RPMI7951 (cell line): ENCODE results near the gene MASP1. TPM values are rescaled to one million over a fixed set of nuclear protein-coding genes. Genes with fewer than 3 reads are reported as not detected.

Experiments
- DNase-seq: peaks from one replicate; pipeline ENCODE4 v3.0.0-alpha.2; 2012; ENCODE audit warnings: low read depth
- total RNA-seq: library from RNA; depleted of rRNA; stranded (reverse); fragments of >200 nt; shearing (Covaris generic); gene quantifications from 2 replicates; pipeline ENCODE4 v1.2.3, GENCODE V29; 2014

MASP1 gene
- total RNA-seq, 1 experiment from 2014 or later: not detected

- DNase-seq: no peak
Measured at GRCh38 chr3:187293516-187294430, 2.2 kb upstream of the MASP1 start.

DNA sequence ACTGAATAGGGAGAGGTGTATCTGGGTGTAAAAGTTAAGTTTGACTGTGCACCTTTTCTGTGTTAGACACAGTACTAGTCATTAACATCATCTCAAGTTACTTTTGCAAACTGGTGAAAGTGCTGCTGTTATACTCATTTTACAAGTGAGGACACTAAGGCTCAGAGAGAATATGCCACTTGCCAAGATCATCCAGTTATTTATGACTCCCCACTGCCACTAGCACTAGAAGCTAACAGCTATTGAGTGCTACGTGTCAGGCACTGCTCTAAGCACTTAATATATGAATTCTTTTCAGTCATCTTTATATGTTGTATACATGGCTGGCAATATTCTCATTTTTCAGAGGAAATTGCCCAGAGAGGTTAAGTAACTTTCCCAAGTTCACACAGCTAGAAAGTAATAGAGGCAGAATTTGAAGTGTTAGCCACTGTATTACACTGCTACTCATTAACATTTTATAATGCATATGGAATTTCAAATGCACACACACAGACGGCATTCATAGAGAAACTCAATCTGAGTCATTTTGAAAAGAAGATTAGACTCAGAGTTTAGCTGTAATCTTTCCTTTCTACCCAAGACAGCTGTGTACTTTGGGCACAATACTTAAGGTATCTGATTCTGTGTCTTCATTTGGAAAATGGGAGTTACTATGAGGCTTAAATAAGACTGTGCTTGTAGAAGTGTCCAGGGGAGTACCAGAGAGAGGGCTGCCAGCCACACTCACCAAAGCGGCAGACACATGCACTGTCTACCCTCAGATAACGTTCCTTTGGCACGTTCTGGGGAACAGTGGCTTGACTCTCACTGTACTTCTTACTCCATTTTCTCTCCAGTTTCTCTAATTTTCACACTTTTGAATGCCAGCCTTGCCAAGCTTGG lies 1.3 kb upstream of the MASP1 start:
- no peak for DNase-seq

DNA sequence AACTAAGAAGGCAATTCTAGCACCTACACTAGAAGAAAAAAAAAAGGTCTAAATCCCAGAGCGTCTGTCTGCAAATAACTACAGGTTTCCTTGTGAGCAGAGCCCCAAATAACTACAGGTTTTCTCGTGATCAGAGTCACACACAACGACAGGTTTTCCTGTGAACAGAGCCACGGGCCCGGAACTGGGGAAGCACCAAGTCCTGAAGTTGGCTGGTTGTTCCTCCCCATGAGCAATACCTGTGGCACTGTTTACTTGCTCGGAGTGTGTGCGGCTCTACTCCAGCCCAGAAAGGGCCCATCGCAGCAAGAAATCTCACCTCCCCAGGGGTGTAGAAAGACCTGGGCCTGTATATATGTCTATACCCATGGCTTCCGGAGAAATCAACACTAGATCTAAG lies 644 bp upstream of the MASP1 start:
- DNase-seq: no peak

- peak; percentile 2 for DNase-seq
Measured at GRCh38 chr3:187291001-187291511, 481 bp downstream of the MASP1 start.

GRCh38 chr3:187290503-187290902 lies 1.0 kb downstream of the MASP1 start:
- no peak for DNase-seq

DNA sequence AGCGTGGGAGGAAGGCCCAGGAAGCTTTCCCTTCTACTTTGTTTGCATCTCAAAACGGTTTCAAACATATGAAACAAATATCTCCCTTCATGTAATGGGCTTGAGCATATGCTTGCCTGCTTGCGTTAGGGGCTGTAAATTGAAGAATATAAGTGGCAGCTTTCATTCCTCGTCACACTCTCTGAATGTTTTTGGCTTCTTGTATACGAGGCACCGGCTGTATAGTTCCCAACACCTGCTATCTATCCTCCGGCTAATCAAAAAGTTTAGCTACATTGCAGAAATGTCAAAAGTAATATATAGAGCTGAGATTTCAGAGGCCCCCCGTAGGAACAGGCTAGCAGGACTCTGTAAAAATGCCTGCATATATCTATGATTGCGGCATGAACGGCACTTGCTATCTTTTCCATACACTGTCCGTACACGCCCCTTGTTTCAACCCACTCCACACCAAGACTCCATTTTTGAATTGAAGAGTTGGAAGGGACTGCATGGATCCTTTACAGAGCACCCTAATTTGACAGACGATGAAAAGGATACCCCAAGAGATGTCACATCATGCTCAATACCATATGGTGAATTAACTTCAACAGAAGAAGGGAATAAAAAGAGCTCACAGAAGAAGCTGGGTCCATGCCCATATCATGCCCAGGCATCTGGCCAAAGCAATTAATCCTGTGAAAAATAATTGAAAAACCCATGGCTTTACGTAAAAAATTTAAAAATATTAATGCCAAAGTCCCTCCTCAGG lies 2.5 kb downstream of the MASP1 start:
- DNase-seq: no peak

DNA sequence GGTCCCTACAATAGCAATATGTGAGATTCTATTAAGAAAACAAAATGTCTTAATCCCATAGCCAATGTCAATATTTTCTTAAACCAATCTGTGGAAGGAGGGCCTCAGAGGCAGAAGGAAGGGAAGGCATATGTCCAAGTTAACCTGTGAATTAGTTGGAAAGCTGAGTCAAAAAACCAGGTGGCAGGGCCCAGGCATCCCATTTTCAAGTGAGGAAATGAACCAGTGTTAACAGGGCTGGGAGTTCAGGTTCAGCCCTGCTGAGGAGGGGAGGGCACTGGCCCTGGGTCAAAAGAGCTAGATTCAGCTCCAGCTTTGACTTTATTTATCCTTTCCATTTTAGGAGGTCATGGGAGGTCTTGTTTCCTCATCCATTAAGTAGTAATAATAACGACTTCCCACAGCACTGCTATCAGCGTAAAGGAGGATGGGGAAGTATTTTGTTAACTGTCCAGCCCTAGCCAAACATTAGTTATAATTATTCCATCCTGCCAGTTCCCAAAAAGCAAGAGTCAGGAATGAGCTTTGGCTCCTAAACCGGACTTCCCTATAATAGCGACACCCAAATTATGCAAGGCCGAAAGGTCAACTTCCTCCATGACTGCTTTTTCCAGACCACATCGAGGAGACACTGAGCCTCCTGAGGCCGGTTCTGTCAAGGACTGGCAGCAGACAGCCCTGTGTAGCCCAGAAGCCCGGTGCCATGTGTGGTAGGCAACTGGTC lies 3.2 kb downstream of the MASP1 start:
- no peak for DNase-seq

DNA sequence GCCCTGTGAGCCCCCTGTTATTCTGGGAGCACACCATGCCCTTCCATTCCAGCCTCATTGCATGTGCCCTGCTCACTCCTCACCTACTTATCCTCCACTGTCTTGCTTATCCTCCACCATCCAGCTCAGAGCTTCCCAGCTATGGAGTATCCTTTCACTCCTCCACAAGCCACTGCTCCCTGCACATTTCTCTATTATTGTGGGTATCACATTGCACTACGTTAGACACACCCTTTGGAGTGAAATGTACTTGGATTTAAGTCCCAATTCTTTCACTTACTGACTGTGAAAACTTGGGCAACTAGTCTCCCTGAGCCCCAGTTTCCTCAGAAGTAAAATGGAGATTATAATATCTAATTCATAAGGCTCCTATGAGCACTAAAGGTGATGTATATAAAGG lies 4.3 kb downstream of the MASP1 start:
- no peak for DNase-seq

DNA sequence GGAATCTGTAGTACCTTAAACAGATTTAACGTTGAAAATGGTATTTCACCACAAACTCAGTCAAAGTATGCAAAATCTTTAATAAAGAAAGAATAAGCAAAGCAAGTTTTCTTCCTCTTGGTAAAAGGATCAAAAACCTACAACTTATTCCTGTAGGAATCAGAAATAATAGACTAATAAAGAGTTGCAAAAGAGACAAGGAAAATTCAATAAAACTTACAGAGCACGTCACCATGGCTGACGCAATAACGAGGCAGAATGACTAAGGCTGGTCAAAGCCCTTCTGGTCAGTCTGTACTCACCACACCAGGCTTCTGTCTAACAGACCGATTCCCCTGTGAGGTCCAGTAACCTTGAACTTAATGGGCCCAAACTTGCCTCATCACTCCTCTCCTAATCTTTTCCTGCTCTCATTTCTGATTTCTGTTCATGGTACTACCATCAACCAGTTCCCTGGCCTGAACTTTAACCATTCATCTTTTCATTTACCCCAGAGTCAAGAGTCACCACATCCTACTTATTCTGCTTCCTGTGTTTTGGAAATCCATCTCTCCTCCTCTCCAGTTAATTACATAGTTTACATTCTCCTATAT lies 5.0 kb downstream of the MASP1 start:
- DNase-seq: peak; percentile 15

GRCh38 chr3:187281191-187281714 lies 10.3 kb downstream of the MASP1 start:
- DNase-seq: peak; percentile 22

DNA sequence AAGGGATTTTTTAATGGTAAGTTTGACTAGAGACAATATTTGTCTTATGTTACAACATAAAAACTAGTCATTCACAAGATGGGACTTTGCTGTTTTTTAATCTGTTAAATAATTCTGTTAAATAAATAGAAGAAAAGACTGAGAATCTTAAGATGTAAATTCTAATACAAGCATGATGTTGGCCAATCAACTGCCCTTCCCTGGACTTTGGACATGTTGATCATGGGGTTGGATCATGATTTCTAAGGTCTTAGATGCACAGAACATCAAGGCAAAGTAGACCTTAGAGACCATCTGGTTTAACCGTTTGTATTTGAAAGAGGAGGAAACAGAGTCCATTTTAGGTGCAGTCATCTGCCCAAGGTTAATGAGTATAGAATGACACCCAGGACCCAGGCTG lies 10.9 kb downstream of the MASP1 start:
- no peak for DNase-seq

- DNase-seq: no peak
Measured at GRCh38 chr3:187277129-187277462, 14.4 kb downstream of the MASP1 start.

- DNase-seq: no peak
Measured at GRCh38 chr3:187276397-187277128, 15.0 kb downstream of the MASP1 start.

GRCh38 chr3:187274977-187275338 lies 16.6 kb downstream of the MASP1 start:
- DNase-seq: no peak

- DNase-seq: no peak
Measured at GRCh38 chr3:187274315-187274976, 17.1 kb downstream of the MASP1 start.

- no peak for DNase-seq
Measured at GRCh38 chr3:187271582-187271981, 20.0 kb downstream of the MASP1 start.

DNA sequence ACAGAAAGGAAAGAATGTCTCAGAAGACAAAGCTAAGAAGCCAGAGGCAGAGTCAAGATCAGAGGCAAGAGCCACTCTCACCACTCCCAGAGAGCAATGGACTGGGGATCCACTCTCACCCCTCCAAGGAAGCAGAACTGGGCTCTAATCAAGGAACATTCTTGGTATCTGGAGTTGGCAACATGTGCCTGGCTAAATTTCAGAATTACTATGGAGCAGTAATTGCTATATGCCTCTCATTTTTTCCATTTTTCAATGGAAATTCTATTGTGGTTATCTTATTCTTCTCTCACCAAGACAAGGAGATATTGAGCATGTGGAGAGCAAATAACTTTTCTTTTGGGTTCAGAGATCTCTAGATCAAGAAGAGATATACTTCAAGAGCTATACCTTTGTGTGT lies 22.1 kb downstream of the MASP1 start:
- DNase-seq: no peak

DNA sequence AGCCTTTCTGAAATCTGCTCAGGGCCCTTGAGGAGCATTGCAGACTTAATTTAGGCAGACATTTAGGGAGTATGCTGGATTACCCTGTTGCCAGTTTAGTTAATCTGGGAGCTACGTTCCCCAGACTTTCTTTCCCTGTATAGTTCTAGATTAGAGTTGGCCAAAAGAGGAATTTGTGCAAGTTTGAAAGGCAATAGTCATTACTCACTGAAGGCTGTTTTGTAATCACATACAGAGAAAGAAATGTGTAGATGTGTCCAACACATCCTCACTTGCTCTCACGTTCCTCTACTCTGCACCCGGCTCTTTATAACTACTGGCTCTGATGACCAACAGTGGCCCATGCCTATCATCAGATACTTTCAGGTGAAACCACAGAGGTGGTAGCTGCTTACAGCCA lies 24.2 kb downstream of the MASP1 start:
- no peak for DNase-seq

DNA sequence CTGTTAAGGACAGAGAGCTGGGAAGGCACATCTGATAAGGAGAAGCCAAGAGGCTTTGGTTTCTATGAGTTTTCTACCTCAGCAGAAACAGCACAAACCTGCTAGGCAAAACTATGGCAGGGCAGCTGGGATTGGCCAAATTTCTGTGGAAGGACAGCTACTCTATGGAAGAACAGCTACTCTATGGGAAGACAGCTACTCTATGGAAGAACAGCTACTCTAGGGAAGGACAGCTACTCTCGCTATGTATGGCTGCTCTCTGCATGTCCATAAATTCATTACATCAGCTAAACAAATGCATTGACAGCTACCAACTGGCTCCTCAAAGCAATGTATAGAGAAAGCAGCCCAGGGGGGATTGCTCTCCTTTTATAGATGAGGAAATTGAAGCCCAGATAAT lies 24.8 kb downstream of the MASP1 start:
- DNase-seq: no peak
